HG03558 (cell line): ENCODE measurements around the gene CTBP2.

Source experiments
- ATAC-seq: cut with Tn5 transposase; IDR thresholded peaks from one replicate; pipeline ENCODE4 v1.9.1; 2021; ENCODE audit warnings: moderate number of reproducible peaks; ENCODE audit not compliant: unreplicated experiment; ENCODE audit errors: extremely low read depth

CTBP2 gene

DNA sequence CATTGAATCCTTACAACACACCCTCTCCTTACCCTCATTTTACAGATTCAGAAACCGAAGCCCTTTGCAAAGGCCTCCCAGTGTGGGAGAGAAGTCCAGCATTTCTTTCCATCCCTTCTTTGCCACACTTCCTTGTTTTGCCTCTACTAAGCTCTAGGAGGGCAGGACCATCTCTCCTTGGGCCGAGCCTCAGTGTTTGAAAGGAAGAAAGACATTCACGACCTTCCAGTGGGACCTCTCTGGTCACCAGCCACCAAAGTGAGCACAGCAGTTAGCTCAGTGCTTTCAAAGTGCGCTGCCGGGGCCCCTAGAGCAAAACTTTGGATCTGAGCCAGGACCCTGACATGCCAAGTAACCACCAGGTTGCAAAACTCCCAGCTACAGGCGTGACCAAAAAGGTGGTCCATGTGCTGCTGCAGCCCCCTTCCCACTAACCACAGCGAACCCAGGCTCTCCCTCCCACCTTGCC, 12.4 kb downstream of the CTBP2 start:
- no peak for ATAC-seq

DNA sequence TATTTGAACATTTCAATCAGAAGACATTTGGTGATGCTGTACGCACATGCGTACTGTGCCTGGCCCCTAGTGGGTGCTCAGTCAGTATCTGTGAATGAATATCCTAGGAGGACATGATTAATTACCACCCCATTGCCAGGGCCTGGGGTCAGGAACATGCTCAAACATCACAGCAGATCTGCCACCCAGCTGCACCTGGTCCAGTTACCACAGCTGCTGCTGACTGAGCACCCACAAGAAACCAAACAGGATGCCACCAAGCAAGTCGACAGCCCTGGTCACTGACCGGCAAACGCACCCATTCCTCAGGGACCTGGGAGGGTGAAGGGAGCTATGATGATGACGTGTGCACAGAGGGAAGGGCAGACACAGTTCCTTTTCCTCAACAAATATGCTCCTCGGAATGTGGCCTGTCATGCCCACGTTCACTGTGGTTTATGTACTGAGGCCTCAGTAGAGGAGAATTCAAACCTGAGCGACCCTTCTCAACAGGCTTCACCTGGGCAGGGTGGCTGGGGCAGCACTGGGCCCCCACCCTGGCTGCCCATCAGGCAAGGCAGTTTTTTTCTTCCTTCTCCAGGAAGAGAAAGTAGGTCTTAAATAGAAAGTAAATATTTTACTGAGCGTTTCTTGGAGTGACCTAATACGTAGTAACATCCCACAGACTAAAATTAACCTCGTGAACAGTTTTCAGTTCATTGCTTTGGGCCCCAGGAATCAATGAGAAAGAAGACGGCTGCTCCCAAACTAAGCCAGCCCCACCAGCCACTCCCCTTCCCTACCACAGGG, 13.4 kb downstream of the CTBP2 start:
- no peak for ATAC-seq

DNA sequence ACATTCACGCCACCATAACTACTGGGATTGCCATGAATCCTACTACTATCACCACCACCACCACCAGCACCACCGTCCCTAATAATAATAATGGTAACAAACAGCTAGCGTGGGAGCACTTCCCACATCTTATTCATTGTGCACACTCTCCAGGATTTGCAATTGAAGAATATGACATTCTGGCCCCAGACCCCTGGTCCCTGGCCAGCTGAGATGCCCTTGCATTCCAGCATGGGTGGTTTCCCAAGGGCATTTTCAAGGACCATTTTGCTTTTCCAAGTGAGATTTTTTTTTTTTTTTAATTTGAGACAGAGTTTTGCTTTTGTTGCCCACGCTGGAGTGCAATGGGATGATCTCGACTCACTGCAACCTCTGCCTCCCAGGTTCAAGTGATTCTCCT, 14.7 kb downstream of the CTBP2 start:
- no peak for ATAC-seq

DNA sequence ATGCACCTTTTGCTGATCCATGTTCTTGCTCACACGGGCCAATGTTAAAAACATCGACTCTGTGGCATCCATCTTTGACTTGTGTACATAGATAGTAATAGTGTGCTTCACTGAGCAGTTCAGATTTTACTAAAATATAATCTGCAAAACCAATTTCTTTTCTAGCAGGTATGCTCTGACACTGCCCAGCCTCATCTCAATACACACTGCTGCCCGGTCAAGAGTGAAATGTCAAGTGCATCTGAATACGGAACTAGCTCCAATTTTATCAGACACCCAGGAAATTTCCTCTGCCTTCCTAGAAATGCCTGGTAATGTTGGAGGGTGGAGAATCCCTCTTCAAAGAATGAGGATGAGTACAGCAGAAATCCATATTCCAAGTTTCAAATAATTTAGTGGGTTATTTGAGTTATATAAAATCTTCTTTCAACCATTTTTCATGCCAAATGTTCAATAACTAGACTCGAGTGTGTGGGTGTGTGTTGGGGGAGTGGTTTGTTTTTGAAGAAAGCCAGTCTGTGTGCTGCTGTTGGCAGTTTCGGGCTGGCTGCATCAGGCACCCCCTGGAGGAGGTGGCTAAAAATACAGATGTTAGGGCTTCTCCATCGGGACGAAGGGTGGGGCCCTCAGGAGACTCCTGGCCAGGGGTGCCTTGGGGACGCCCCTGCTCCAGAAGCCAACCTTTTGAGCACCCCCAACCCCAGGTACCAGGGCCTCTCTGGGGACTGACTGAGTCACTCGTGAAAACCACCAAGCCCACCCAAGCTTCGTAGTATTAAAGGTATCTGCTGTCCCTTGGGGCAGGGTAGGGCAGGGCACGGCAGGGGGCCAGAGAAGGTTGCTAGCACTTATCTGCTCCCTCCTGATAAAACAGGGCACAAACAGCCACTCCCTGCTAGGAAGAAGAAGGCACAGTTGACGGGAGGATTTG, 15.4 kb downstream of the CTBP2 start:
- ATAC-seq = no peak

DNA sequence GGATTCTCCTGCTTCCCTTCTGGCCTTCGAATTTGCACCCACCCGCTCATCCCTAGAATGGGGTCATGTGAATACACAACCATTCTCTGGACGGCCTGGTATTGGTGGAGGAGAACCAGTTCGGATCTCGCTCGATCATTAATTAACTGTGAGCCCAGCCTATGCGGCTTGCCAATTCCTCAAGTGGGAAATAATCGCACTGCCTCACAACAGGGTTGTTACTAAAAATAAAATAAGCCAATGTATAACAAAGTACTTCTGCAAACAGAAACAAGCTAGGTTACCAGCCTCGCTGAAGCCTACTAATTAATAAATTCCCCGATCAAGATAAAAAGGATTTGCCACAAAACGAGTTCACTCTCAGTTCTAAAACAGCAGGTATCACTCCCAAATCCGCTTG, 16.2 kb downstream of the CTBP2 start:
- ATAC-seq = no peak

DNA sequence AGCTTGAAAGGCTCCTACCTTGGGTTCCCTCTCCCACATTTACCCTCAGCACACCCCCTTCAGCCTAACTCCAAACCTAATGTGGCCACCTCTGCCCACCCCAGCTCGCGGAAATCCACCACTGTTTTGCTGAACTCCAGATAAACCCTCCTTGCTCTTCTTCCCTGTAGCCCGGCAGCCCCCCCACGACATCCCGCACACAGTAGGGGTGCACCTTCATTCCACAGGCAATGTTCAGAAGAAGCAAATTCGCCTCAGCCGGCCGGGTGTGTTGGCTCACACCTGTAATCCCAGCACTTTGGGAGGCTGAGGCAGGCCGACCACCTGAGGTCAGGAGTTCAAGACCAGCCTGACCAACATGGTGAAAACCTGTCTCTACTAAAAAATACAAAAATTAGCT, 17.4 kb downstream of the CTBP2 start:
- no peak for ATAC-seq

DNA sequence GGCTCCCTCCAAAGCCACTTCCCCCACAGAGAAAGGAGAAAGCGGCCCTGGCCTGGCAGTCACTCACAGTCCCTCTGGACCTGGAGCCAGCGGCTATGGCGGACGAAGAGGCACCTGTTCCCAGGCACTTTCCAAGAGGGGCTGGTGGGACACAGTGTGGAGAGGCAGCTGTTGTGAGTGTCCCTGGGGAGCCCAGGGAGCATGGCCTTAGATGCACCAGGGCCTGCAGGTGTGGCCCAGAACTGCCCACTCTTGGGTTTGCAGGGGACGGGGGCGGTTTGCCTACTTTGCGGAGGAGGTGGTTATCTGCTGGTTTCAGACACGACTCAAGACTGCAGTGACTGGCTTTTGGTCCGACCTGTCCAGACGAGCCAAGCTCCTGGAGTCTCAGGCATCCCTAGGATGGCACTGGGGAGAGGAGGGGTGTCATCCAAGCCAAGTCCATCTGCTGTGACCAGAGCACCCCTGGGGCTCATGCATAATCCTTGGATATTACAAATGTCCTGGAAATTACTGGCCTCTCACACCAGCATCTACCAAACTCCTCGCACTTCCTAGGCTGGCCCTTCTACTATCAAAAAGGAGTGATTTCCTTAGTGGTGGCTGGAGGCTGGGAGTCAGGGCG, 18.4 kb downstream of the CTBP2 start:
- ATAC-seq = no peak

DNA sequence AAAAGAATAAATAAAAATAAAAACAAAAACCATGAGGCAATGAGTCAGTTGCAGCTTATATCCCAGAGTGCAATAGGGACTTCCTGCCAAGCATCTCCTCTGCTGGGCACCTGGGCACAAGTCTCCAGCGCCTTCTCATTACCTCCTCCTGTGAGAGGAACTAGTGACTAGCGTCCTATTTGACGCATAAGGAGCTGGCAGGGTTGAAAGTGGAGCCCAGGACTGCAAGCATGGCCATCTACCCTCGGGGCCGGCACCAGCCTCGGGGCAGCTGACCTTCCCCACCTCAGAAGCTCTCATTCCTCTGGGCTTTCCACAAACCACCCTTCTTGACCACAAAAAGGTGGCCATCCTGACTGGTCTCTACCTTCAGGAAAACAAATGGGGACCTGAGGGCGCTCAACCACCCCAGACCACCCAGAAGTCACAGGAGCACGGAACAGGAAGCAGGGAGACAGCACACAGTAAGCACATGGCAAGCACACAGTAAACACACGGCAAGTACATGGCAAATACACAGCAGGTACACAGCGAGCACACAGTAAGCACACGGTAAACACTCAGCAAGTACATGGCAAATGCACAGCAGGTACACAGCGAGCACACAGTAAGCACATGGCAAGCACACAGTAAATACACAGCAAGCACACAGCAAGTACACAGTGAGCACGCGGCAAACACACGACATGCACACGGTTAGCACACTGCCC, 19.1 kb downstream of the CTBP2 start:
- ATAC-seq = no peak

DNA sequence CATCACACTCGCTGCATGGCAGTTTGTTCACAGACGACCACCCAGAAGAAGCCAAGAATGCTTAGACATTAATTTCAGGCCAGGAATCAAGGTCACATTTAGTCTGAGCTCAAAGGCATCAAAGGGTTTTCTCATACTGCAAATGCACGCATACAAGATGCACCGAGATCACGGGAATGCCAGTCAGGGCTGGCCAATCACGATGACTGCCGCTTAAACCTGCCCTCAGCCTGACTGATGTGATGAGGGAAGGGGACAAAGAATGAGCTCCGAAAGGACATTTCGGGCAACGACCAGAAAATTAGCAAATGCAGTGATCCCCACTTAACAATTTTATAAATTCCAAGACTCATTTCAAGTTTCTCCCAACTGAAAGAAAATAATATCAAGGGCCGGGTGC, 20.2 kb downstream of the CTBP2 start:
- ATAC-seq = no peak

DNA sequence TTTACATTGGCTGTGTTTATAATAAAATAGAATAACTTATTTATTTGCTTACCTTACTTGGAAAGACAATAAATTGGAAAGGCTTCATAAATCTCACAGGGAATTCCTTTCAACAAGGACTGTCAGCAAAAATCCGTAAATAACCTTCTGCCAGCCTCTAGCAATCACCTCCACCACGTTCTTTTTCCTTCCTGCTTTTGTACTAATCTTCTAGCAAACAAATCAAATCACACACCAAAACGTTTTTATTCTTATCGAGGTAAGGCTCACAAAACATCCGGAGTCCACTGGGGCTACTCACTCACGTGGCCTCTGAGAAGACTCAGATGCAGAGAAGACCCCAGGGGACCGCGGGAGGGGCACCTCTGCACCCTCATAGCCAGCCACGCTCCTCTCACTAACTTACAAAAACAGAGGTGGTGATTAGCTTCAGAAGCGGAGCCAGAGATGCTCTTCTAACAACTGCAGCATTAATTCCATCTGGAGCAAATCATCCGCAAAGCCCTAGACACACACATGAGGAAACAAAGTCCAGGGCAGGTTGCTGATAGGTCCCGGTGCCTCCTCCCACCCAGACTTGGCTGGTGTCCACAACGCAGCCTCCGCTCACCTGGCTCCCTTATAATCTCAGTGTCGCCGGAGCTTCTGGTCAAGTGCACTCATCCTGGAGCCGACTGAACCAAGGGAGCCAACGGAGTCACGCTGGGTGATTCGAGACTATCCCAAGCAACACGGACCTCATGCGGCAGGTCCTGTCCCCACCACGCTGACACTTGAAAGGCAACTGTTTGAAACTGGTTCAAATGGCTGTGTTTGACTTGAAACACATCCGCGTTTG, 22.5 kb downstream of the CTBP2 start:
- ATAC-seq = no peak

DNA sequence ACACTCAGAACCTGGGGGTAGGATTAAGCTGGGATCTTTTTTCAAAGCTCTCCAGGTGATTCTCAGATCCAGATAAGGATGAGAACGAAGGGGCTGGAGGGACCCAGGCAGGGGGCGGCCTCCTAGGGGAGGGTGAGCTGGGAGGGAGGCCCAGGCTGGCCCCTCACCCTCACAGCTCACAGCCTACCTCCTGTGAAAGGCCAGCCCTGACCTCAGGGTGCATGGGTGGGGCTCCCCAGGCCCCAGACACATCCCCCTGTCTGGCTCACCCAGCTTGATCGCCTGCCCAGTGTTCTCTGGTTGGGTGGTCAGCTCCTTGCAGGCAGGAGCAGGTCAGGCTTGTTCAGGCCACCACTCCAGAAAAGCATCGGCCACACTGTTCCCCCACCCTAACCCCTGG, 24.3 kb downstream of the CTBP2 start:
- ATAC-seq = no peak

DNA sequence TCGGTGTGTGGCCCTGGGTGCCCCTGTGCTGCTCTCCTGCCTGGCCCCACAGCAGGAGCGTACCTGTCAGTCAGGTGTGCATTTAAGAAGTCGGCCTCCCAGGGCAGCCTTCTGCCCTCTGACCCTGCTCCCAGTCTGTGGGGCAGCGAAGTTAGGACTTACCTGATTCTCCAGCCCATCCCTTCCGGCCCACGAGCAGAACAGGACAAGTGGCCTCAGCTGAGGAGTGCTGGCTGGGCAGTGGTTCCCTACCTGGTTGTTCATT, 24.7 kb downstream of the CTBP2 start:
- ATAC-seq = no peak

DNA sequence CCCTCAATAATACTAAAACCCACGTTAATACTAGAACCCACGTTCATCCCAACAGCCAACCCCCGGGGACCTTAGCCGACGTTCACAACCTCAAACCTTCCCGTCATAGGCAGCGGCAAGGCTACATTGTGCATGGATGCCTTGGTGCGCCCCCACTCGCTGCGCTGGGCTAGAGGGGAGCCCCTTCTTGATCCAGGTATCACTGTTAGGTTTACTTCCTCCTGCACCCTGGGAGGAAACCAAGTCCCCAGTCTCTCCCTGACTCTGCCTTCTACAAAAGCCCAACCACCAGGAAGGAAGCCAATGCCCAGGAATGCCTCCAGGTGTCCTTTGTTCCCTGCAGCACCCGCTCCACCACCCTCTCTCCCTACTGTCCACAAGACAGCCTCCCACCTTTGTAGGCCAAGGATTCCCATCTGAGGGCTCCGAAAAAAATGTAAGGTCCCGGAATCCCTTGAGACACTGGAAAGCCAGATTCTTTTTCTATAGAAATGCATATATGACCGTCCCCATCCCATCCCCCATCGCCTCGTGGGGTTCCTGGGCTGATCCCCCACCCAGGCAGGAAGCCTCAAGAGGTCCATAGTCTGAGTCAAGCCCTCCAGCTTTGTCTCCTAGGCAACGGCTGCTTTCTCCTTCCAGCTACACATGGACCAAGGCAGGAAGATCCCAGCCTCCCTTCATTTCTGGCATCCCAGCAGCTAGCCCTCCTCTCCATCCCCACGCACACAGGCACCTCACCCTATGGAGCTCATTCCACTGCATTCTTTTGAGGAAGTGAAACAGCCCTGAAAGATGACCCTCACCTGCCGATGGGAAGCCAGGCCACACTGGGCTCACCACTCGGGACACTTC, 25.2 kb downstream of the CTBP2 start:
- ATAC-seq = no peak

DNA sequence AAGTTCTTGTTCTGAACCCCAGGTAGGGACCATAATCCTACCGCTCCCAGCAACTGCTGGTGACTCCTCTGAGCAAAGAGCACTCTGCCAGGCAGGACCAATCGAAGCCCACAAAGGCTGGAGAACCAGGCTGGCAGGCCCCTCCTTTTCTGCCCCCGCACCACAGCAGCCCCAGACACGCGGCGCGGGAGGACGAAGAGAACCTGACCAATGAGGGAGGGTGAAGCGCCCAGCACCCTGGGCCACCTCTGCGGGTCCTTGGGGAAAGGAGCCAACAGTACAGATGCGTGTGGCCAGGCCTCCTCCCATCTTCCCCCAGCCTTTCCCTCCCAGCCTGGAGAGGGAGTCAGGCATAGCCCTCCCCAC, 25.9 kb downstream of the CTBP2 start:
- no peak for ATAC-seq

DNA sequence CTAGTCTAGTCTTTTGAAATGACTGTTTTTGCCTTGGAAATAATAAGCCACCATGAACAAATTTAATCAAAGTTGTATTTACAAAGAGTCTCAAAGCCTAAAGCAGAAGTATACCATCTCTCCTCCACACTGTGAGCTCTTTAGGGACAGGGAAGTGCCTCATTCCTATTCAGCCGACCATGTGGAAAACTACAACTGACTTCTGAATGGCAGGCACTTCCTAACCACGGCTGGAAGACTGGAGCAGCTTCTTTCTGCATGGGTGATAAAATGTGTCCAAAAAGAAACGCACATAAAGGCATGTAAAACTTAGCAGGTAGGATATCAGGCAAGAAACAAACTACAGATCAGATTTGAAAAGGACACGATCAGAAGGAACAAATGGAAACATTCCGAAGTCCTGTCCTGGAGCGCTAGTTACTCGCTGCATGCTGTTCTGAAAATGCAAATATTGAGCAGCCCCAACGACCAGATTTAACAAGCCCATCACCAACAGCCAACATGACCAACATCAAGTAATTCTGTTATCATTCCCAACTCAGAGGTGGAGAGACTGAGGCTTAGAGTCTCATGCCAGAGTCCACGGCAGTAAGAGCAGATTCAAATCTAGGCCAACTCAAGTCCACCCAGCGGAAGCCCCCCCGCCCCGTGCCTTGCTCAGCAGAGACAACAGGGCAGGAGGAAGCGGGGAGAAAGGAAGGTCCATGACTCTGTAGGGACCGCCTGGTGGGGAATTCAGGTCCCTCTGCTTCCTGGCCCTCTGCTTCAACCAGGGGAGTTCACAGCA, 26.5 kb downstream of the CTBP2 start:
- ATAC-seq = no peak

DNA sequence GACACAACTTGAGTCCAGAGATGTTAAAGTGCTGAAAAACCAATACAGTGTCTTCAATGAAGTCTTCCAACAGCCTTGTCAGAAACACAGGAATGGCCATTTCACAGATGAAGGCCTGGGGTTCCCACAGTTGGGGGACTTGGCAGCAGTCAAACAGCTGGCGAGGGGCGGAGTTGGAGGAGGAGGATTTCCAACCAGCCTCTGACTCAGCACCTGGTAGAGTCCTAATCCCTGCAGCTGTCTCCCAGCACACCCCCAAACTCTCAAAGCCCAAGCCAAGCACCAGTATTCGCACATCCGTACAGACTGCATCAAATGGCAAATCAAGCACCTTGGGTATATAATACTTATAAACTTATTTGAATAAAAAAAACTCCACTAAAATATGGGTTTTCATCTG, 28.0 kb downstream of the CTBP2 start:
- ATAC-seq = no peak

DNA sequence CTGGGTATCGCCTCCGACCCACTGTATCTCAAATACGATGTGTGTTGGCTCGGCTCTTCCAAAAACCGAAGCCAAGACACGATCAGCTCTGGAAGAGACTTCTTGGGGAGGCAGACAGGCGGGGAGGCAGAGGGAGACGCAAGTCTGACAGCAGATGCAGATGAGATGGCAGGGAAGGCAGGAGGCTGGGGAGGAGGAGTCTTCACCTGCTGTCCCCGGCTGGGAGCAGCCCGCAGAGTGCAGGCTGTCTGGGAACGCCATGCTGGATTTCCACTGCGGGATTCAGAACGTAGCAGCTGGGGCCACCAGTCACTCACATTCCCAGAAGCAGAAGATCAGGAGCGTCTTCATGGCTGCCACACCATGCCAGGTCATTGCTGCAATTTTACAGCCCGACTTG, 29.4 kb downstream of the CTBP2 start:
- ATAC-seq = no peak

DNA sequence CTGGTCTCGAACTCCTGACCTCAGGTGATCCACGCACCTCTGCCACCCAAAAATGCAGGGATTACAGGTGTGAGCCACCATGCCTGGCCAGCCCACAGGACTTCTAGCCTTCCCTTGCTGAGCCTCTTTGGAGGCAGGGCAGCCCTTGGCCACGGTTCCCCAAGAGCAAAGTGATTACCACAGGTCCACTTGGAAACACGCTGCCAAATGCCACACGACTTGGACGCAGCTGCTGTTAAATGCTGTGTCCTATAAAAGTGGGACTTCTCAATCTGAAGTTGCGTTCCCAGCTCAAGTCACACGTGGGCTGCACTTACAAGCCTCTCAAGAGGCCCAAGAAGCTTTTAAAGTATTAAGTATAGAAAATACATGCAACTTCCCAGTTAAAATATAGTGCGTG, 30.1 kb downstream of the CTBP2 start:
- ATAC-seq = no peak
